Chondrocyte (in vitro differentiated cells): ENCODE measurements around the gene CSRP1. TPM values are rescaled to one million over a fixed set of nuclear protein-coding genes. Genes with fewer than 3 reads are reported as not detected.

ENCODE experiments used
- DNase-seq: peaks from one replicate; pipeline ENCODE4 v3.0.0; 2021; ENCODE audit warnings: mixed read lengths, low spot score
- H3K27ac Mint-ChIP-seq: one replicate; pipeline ENCODE4 v1.8.0; 2021; ENCODE audit warnings: mild to moderate bottlenecking, moderate library complexity, mixed read lengths; ENCODE audit not compliant: unreplicated experiment
- H3K27me3 Mint-ChIP-seq: 2 replicates; pipeline ENCODE4 v1.8.0; 2021; ENCODE audit warnings: low read depth, mixed read lengths
- H3K36me3 Mint-ChIP-seq: 2 replicates; pipeline ENCODE4 v1.8.0; 2021; ENCODE audit warnings: low read depth, mixed read lengths
- H3K4me1 Mint-ChIP-seq: 2 replicates; pipeline ENCODE4 v1.8.0; 2021; ENCODE audit warnings: low read depth, mild to moderate bottlenecking, mixed read lengths
- H3K4me3 Mint-ChIP-seq: one replicate; pipeline ENCODE4 v1.8.0; 2021; ENCODE audit warnings: mild to moderate bottlenecking, moderate library complexity, mixed read lengths; ENCODE audit not compliant: unreplicated experiment
- H3K9me3 Mint-ChIP-seq: 2 replicates; pipeline ENCODE4 v1.8.0; 2021; ENCODE audit warnings: low read depth, mixed read lengths
- CTCF ChIP-seq: fragments of 200-600 bp; sonication (generic); IDR thresholded peaks from 2 replicates; pipeline ENCODE4 v1.5.0; 2021; ENCODE audit warnings: antibody characterized with exemption, mild to moderate bottlenecking, moderate library complexity
- total RNA-seq: library from RNA; stranded (reverse); gene quantifications from 3 replicates; pipeline ENCODE4 v1.2.1, GENCODE V29; 2021

CSRP1 gene
- total RNA-seq, 1 donor from 2014 or later: 5.9 TPM

- DNase-seq: no peak
- Mint-ChIP-seq H3K9me3 (no peaks in the 10 kb centered on the region), H3K27me3 (no peaks in the 10 kb centered on the region), H3K27ac (no peak overlapping the region), H3K36me3 (no peaks in the 10 kb centered on the region), H3K4me1 (peaks cover 58% of the 10 kb centered on the region), H3K4me3 (no peak overlapping the region)
- TF ChIP-seq CTCF: no peak
These were observed 37.8 kb upstream of the CSRP1 start for GRCh38 chr1:201544710-201545109.

- peaks cover 58% of the 10 kb centered on the region for H3K4me1 Mint-ChIP-seq
- DNase-seq: no peak
- H3K9me3 Mint-ChIP-seq: no peaks in the 10 kb centered on the region
- H3K27me3 Mint-ChIP-seq: no peaks in the 10 kb centered on the region
- no peak for TF ChIP-seq CTCF
- peak overlapping the region; percentile 24 for H3K4me3 Mint-ChIP-seq
- H3K27ac Mint-ChIP-seq: peak overlapping the region; percentile 70
- H3K36me3 Mint-ChIP-seq: no peaks in the 10 kb centered on the region
These were observed 37.1 kb upstream of the CSRP1 start for GRCh38 chr1:201543871-201544642.

GRCh38 chr1:201542309-201543035 lies 35.5 kb upstream of the CSRP1 start:
- H3K27ac Mint-ChIP-seq: peak overlapping the region; percentile 95
- peaks cover 71% of the 10 kb centered on the region for H3K4me1 Mint-ChIP-seq
- H3K9me3 Mint-ChIP-seq: no peaks in the 10 kb centered on the region
- DNase-seq: no peak
- TF ChIP-seq CTCF: no peak
- H3K27me3 Mint-ChIP-seq: no peaks in the 10 kb centered on the region
- H3K4me3 Mint-ChIP-seq: peak overlapping the region; percentile 14
- no peaks in the 10 kb centered on the region for H3K36me3 Mint-ChIP-seq

GRCh38 chr1:201540846-201541735 lies 34.2 kb upstream of the CSRP1 start:
- H3K36me3 Mint-ChIP-seq: no peaks in the 10 kb centered on the region
- DNase-seq: no peak
- no peaks in the 10 kb centered on the region for H3K27me3 Mint-ChIP-seq
- peak overlapping the region; percentile 84 for H3K4me3 Mint-ChIP-seq
- TF ChIP-seq CTCF: no peak
- H3K9me3 Mint-ChIP-seq: no peaks in the 10 kb centered on the region
- H3K27ac Mint-ChIP-seq: peak overlapping the region; percentile 65
- H3K4me1 Mint-ChIP-seq: peaks cover 82% of the 10 kb centered on the region
